Pons (tissue), 1 donor: ENCODE data around the gene SLC20A1.

Source experiments
- DNase-seq: peaks from one replicate; pipeline ENCODE4 v3.0.0-alpha.2; 2016; ENCODE audit warnings: low spot score

SLC20A1 gene

GRCh38 chr2:112709703-112710102 lies 64.0 kb downstream of the SLC20A1 start:
- DNase-seq: peak; percentile 64

GRCh38 chr2:112710956-112711750 lies 65.4 kb downstream of the SLC20A1 start:
- DNase-seq: no peak

GRCh38 chr2:112712465-112712864 lies 66.7 kb downstream of the SLC20A1 start:
- no peak for DNase-seq

- DNase-seq: no peak
Measured at GRCh38 chr2:112712903-112713584, 67.3 kb downstream of the SLC20A1 start.
